ENCODE data around the gene ANXA6.

Gene ANXA6

DNA sequence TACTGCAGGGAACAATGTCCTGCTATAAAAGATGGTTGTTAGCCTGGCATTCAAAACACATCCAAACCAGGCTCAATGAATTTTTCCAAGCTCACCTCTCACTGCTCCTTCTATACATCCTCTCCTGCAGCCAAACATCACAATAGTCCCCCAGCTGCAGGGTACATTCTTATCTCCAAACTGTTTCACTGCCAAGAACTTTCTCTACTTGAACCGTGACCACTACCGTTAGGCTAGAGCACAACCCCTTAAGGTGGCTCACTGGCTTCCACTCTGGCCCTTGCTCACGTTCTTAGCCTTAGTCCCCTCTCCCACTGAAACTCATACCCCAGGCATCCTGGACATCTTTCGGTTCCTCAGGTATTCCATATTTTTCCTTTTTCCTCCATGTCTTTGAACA, 29.0 kb upstream of the ANXA6 start:
- H3K4me3 ChIP-seq (ENCODE audit: low read depth, low read length): no peak overlapping the region
- TF ChIP-seq, protein P1, sequence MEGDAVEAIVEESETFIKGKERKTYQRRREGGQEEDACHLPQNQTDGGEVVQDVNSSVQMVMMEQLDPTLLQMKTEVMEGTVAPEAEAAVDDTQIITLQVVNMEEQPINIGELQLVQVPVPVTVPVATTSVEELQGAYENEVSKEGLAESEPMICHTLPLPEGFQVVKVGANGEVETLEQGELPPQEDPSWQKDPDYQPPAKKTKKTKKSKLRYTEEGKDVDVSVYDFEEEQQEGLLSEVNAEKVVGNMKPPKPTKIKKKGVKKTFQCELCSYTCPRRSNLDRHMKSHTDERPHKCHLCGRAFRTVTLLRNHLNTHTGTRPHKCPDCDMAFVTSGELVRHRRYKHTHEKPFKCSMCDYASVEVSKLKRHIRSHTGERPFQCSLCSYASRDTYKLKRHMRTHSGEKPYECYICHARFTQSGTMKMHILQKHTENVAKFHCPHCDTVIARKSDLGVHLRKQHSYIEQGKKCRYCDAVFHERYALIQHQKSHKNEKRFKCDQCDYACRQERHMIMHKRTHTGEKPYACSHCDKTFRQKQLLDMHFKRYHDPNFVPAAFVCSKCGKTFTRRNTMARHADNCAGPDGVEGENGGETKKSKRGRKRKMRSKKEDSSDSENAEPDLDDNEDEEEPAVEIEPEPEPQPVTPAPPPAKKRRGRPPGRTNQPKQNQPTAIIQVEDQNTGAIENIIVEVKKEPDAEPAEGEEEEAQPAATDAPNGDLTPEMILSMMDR (conservative IDR thresholded peaks at IDR 0.05; ENCODE audit: low read depth, low read length): no peak
- DNase-seq (ENCODE audit: low read depth): no peak

GRCh38 chr5:151186052-151186451, 28.5 kb upstream of the ANXA6 start:
- no peak for DNase-seq (ENCODE audit: low read depth)
- H3K4me3 ChIP-seq (ENCODE audit: low read depth, low read length): no peak overlapping the region

DNA sequence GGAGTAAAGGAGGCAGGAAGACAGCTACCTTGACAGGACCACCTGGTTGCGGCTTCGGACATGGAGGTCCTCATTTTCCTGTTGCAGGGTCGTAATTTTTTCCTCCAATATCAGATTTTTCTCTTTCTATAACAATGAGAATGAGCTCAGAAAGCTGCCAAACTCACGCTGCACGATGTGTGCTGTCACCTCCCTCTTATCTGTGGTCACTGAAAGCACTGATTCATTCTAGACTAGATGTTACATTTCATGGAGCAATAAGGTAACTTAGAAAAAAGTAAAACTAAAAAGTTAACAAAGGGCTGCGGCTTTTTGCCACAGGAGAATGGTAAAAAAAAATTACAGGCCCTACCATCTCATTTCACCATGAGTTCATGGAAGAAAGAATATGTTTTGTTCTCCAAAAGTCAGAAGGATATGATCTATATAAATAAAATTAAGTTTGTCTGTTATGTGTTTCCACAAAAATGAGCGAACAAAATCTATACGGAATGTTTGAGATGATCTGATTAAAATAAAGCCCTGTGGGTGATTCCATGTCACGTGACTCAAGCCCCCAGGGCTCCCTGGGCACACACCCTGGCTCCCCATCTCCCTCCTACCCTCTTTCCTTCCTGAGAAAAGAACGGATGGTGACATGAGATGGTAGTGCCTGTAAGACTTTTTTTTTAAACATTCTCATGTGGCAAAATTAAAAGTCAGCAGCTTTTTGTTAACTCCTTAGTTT, 26.9 kb upstream of the ANXA6 start:
- no peak overlapping the region for H3K4me3 ChIP-seq (ENCODE audit: low read depth, low read length)
- TF ChIP-seq, protein P1 (conservative IDR thresholded peaks at IDR 0.05; ENCODE audit: low read depth, low read length): no peak
- DNase-seq (ENCODE audit: low read depth): no peak

More at GRCh38 chr5:151186052-151186451, 28.5 kb upstream of the ANXA6 start:
- TF ChIP-seq, protein P1 (conservative IDR thresholded peaks at IDR 0.05; ENCODE audit: low read depth, low read length): no peak

DNA sequence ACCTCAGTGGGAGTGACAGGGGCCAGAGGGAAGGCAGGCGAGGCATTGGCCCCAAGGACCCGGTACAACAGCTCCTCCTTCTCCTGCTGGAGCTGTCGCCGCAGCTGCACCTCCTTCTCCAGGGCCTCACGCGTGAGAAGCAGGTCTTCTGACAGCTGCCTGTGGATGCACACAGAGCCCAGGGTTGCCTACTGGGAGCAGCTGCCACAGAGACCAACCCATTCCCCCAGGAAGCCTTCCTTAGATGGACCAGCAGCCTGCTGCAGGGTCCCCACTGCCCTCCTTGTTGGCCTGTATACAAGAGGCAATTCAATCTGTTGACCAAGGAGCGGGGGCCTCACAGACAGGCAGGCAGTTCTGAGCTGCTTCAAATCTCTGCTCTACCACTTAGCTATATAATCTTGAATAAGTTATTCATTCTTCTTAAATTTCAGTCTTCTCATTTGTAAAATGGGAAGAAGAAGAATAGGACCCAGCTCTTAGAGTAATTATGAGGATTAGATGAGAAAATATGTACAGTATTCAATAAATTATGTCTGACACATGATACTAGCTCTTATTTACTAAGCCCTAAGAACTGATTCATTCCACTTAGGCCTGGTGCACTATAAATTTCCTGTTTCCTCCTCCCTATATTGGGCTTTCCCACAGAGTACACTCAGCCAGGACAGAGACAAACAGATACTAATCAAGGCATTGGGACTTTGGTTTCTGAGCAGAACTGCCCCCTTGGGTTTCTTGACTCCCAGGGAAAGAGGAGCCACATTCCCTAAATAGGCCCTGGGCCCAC, 26.1 kb upstream of the ANXA6 start:
- no peak for DNase-seq (ENCODE audit: low read depth)
- no peak overlapping the region for H3K4me3 ChIP-seq (ENCODE audit: low read depth, low read length)
- TF ChIP-seq, protein P1 (conservative IDR thresholded peaks at IDR 0.05; ENCODE audit: low read depth, low read length): no peak

DNA sequence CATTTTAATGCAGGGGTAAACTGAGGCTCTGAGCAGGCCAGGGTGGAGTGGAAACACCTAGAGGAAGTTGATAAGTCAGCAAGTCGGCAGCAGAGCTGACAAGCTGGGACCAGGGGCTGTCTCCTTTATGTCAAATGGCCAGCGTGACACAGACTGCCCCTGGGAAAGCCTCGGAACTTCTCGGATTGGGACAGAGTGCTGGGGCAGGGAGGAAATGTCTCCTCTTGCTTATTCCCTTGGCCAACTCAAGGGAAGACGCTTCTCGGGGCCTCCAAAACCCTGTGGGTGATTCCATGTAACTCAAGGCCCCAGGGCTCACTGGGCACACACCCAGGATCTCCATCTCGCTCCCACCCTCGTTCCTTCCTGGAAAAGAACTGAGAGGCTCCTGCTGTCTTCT, 25.4 kb upstream of the ANXA6 start:
- H3K4me3 ChIP-seq (ENCODE audit: low read depth, low read length): no peak overlapping the region
- no peak for DNase-seq (ENCODE audit: low read depth)
- TF ChIP-seq, protein P1 (conservative IDR thresholded peaks at IDR 0.05; ENCODE audit: low read depth, low read length): no peak

DNA sequence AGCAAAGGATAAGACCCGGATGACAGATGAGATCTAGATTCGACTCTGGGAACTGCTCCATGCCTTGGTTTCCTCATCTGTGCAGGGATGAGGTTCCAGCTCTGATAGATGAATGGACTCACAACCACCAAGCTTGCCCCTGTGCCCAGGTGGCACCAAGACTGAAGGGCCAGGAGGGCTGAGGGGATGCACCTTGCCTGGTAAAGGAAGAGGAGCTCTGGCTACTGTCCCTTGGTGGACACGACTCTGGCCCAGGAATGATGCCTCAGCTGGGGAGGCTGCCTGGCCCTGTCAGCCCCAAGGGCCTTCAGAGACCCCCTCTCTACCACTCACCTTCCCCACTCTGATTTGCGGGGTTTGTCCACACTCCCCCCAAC, 24.9 kb upstream of the ANXA6 start:
- H3K4me3 ChIP-seq (ENCODE audit: low read depth, low read length): no peak overlapping the region
- DNase-seq (ENCODE audit: low read depth): no peak
- TF ChIP-seq, protein P1 (conservative IDR thresholded peaks at IDR 0.05; ENCODE audit: low read depth, low read length): no peak

Data from choroid plexus epithelial cell (primary cell).